ENCODE results near the gene FOXD3.

FOXD3 gene

DNA sequence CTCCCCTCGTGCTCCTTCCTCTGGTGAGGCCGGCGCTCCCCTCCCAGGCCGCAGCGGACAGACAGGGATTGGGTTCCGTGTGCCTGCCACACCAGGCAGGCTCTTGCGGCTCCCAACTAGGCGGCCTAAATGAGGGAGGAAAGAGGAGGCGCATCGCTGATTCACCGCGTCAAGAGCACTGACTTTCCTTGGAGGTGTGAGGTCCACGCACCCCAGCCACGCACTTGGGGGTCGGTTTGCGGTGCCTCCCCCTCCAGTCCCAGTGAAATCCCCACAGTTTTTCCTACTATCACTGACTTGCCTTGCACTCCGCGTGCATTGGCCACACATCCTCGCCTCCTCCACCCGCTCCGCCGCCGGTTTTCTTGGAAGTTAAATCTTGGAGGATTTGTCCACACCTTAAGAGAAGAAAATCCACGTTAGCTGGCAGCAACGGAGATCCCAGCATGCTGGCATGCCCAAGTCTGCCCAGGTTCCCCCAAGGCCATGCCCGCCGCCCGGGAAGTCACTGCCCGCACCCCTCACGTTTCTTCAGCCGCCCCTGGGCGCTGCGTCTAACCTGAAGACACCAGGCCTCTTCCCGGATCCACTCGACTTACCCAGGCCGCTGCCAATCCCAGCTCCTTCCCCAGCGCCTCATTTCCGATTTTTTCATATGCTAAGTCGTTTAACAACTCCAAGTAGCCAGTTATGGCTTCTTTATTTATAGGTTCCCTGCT is 1.1 kb upstream of the FOXD3 start:
- Histone ChIP-seq H3K27me3 (ENCODE audit: control insufficient read depth, low read length) (no peaks in the 10 kb centered on the region), H3K36me3 (ENCODE audit: control insufficient read depth, low read length) (no peaks in the 10 kb centered on the region), H3K4me3 (ENCODE audit: low read length) (no peak overlapping the region), H3K4me1 (ENCODE audit: control insufficient read depth, low read length) (peaks cover 12% of the 10 kb centered on the region), H4K20me1 (ENCODE audit: control insufficient read depth, insufficient read depth, low read depth, low read length) (no peaks in the 10 kb centered on the region), H3K79me2 (ENCODE audit: control insufficient read depth, low read length) (no peaks in the 10 kb centered on the region), H3K4me2 (ENCODE audit: low read length) (no peak overlapping the region), H3K9me2 (replicated peaks; ENCODE audit: control insufficient read depth, low read length) (no peaks in the 10 kb centered on the region), H3F3A (ENCODE audit: control insufficient read depth, insufficient read depth) (peaks cover 5% of the 10 kb centered on the region; the same call in 1 of the 2 replicates), H3K27ac (ENCODE audit: low read depth, low read length) (no peak overlapping the region), H3K9me3 (ENCODE audit: control insufficient read depth, insufficient read depth, low read length) (peaks cover 4% of the 10 kb centered on the region; the same call in 1 of the 2 replicates)
- TF ChIP-seq, protein P1, sequence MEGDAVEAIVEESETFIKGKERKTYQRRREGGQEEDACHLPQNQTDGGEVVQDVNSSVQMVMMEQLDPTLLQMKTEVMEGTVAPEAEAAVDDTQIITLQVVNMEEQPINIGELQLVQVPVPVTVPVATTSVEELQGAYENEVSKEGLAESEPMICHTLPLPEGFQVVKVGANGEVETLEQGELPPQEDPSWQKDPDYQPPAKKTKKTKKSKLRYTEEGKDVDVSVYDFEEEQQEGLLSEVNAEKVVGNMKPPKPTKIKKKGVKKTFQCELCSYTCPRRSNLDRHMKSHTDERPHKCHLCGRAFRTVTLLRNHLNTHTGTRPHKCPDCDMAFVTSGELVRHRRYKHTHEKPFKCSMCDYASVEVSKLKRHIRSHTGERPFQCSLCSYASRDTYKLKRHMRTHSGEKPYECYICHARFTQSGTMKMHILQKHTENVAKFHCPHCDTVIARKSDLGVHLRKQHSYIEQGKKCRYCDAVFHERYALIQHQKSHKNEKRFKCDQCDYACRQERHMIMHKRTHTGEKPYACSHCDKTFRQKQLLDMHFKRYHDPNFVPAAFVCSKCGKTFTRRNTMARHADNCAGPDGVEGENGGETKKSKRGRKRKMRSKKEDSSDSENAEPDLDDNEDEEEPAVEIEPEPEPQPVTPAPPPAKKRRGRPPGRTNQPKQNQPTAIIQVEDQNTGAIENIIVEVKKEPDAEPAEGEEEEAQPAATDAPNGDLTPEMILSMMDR (IDR thresholded peaks at IDR 0.05; ENCODE audit: low read depth, low read length, poor library complexity, severe bottlenecking), result no peak
- TF ChIP-seq EZH2phosphoT487 (IDR thresholded peaks at IDR 0.05; ENCODE audit: borderline replicate concordance, low read length), result no peak

DNA sequence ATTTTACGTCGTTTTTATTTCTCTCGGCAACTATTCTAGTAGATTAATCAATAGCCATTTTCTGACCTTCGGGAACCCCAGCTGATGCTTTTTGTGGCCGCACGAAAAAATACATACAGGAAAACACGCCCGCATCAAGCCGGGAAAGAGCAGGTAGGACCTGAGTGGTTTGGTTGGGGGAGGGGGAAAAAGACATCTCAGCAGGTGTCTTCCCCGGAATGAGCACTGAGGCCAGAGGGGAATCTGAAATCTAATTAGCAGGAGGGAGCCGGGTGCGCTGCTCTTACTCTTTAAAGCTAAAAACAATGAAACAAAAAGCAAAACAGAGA is 618 bp upstream of the FOXD3 start:
- Histone ChIP-seq H3K4me3 (ENCODE audit: low read length) (no peak overlapping the region), H4K20me1 (ENCODE audit: control insufficient read depth, insufficient read depth, low read depth, low read length) (no peaks in the 10 kb centered on the region), H3K79me2 (ENCODE audit: control insufficient read depth, low read length) (no peaks in the 10 kb centered on the region), H3K36me3 (ENCODE audit: control insufficient read depth, low read length) (no peaks in the 10 kb centered on the region), H3K4me2 (ENCODE audit: low read length) (no peak overlapping the region), H3K9me3 (ENCODE audit: control insufficient read depth, insufficient read depth, low read length) (peaks cover 4% of the 10 kb centered on the region; the same call in 1 of the 2 replicates), H3K27me3 (ENCODE audit: control insufficient read depth, low read length) (no peaks in the 10 kb centered on the region), H3K4me1 (ENCODE audit: control insufficient read depth, low read length) (peaks cover 12% of the 10 kb centered on the region), H3K27ac (ENCODE audit: low read depth, low read length) (no peak overlapping the region), H3F3A (ENCODE audit: control insufficient read depth, insufficient read depth) (peaks cover 5% of the 10 kb centered on the region; the same call in 1 of the 2 replicates), H3K9me2 (replicated peaks; ENCODE audit: control insufficient read depth, low read length) (no peaks in the 10 kb centered on the region)
- no peak for TF ChIP-seq EZH2phosphoT487 (IDR thresholded peaks at IDR 0.05; ENCODE audit: borderline replicate concordance, low read length)
- TF ChIP-seq, protein P1 (IDR thresholded peaks at IDR 0.05; ENCODE audit: low read depth, low read length, poor library complexity, severe bottlenecking), result no peak

DNA sequence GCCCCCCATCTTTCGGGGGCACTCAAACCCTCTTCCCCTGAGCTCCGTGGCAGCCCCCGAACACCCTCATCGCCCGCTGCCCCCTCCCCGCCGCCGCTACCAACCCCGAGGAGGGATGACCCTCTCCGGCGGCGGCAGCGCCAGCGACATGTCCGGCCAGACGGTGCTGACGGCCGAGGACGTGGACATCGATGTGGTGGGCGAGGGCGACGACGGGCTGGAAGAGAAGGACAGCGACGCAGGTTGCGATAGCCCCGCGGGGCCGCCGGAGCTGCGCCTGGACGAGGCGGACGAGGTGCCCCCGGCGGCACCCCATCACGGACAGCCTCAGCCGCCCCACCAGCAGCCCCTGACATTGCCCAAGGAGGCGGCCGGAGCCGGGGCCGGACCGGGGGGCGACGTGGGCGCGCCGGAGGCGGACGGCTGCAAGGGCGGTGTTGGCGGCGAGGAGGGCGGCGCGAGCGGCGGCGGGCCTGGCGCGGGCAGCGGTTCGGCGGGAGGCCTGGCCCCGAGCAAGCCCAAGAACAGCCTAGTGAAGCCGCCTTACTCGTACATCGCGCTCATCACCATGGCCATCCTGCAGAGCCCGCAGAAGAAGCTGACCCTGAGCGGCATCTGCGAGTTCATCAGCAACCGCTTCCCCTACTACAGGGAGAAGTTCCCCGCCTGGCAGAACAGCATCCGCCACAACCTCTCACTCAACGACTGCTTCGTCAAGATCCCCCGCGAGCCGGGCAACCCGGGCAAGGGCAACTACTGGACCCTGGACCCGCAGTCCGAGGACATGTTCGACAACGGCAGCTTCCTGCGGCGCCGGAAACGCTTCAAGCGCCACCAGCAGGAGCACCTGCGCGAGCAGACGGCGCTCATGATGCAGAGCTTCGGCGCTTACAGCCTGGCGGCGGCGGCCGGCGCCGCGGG is 837 bp downstream of the FOXD3 start:
- Histone ChIP-seq H3K9me3 (ENCODE audit: control insufficient read depth, insufficient read depth, low read length) (peaks cover 4% of the 10 kb centered on the region; the same call in 1 of the 2 replicates), H3K9me2 (replicated peaks; ENCODE audit: control insufficient read depth, low read length) (no peaks in the 10 kb centered on the region), H3K36me3 (ENCODE audit: control insufficient read depth, low read length) (no peaks in the 10 kb centered on the region), H3K27ac (ENCODE audit: low read depth, low read length) (no peak overlapping the region), H3F3A (ENCODE audit: control insufficient read depth, insufficient read depth) (peaks cover 5% of the 10 kb centered on the region; the same call in 1 of the 2 replicates), H3K4me1 (ENCODE audit: control insufficient read depth, low read length) (peaks cover 18% of the 10 kb centered on the region), H4K20me1 (ENCODE audit: control insufficient read depth, insufficient read depth, low read depth, low read length) (no peaks in the 10 kb centered on the region), H3K4me2 (ENCODE audit: low read length) (no peak overlapping the region), H3K27me3 (ENCODE audit: control insufficient read depth, low read length) (no peaks in the 10 kb centered on the region), H3K4me3 (ENCODE audit: low read length) (no peak overlapping the region), H3K79me2 (ENCODE audit: control insufficient read depth, low read length) (no peaks in the 10 kb centered on the region)
- TF ChIP-seq, protein P1 (IDR thresholded peaks at IDR 0.05; ENCODE audit: low read depth, low read length, poor library complexity, severe bottlenecking), result no peak
- no peak for TF ChIP-seq EZH2phosphoT487 (IDR thresholded peaks at IDR 0.05; ENCODE audit: borderline replicate concordance, low read length)

Measured in DOHH2 (cell line).